Measurements from ENCODE around the gene HSP90AA1.
A peak's percentile ranks its signal among the peaks of the same experiment; 100 is the strongest.

Gene HSP90AA1

DNA sequence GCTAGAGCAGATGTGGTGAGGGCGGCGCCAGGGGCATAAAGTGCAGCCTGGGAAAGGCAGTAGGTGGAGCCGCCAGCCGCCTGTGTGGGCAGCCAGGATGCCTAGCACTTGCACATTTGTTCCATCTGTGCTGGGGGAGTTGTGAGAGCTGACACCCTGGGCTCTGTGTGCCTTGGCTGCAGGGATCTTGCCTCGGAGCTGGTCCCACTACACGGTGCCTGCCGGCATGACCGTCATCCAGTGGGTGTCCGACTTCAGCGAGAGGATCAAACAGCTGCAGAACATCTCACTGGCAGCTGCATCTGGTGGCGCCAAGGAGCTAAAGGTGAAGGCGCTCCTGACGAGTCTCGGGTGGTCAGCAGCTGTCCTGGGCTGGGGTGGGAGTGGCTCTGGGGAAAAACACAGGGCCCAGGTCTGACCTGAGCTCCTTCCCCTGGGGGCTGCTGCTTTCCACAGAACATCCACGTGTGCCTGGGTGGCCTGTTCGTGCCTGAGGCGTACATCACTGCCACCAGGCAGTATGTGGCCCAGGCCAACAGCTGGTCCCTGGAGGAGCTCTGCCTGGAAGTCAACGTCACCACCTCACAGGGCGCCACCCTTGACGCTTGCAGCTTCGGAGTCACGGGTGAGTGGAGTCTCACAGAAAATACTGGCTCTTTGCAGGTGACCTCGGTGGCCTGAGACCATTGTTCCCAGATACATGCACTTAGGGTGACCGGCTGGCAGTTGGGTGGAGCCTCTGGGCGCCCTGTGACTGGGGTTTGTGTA lies 37.4 kb downstream of the HSP90AA1 start:
- TF ChIP-seq EZH2phosphoT487 (IDR thresholded peaks at IDR 0.05; ENCODE audit: borderline replicate concordance, low read length): no peak
- TF ChIP-seq, protein P1, sequence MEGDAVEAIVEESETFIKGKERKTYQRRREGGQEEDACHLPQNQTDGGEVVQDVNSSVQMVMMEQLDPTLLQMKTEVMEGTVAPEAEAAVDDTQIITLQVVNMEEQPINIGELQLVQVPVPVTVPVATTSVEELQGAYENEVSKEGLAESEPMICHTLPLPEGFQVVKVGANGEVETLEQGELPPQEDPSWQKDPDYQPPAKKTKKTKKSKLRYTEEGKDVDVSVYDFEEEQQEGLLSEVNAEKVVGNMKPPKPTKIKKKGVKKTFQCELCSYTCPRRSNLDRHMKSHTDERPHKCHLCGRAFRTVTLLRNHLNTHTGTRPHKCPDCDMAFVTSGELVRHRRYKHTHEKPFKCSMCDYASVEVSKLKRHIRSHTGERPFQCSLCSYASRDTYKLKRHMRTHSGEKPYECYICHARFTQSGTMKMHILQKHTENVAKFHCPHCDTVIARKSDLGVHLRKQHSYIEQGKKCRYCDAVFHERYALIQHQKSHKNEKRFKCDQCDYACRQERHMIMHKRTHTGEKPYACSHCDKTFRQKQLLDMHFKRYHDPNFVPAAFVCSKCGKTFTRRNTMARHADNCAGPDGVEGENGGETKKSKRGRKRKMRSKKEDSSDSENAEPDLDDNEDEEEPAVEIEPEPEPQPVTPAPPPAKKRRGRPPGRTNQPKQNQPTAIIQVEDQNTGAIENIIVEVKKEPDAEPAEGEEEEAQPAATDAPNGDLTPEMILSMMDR (IDR thresholded peaks at IDR 0.05; ENCODE audit: low read depth, low read length, poor library complexity, severe bottlenecking): no peak
- Histone ChIP-seq H3K4me1 (ENCODE audit: control insufficient read depth, low read length) (no peaks in the 10 kb centered on the region), H3K4me3 (ENCODE audit: low read length) (no peak overlapping the region), H3K9me2 (replicated peaks; ENCODE audit: control insufficient read depth, low read length) (no peaks in the 10 kb centered on the region), H3K4me2 (ENCODE audit: low read length) (no peak overlapping the region), H3K27ac (ENCODE audit: low read depth, low read length) (no peak overlapping the region), H3K36me3 (ENCODE audit: control insufficient read depth, low read length) (peaks cover 66% of the 10 kb centered on the region), H3K9me3 (ENCODE audit: control insufficient read depth, insufficient read depth, low read length) (no peaks in the 10 kb centered on the region), H3K79me2 (ENCODE audit: control insufficient read depth, low read length) (no peaks in the 10 kb centered on the region), H3K27me3 (ENCODE audit: control insufficient read depth, low read length) (no peaks in the 10 kb centered on the region), H3F3A (ENCODE audit: control insufficient read depth, insufficient read depth) (no peaks in the 10 kb centered on the region), H4K20me1 (ENCODE audit: control insufficient read depth, insufficient read depth, low read depth, low read length) (no peaks in the 10 kb centered on the region)

DNA sequence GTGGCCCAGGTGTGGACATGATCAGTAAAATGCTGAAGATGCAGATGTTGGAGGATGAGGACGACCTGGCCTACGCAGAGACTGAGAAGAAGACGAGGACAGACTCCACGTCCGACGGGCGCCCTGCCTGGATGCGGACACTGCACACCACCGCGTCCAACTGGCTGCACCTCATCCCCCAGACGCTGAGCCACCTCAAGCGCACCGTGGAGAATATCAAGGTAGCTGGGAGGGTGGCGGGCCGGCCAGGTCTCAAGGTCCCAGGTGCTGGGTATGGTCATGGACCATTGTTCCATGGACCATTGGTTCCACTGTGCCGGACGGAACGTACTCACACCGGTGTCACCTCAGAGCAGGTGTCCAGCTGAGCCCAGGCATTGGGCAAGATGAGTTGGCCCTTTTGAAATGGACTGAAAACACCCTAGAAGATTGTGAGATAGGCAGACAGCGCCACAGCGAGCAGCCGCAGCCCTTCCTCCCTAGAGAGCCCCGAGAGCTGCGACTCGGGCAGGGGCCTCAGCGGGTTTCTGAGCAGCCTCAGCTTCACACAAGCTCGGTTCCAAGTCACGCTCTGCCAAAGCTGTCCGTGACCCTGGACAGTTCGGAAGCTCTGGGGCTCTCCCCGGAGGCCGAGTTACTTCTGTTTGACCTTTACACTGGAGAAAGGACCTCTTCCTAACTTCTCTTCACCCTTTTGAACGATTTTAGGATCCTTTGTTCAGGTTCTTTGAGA lies 38.9 kb downstream of the HSP90AA1 start:
- Histone ChIP-seq H3K79me2 (ENCODE audit: control insufficient read depth, low read length) (no peaks in the 10 kb centered on the region), H4K20me1 (ENCODE audit: control insufficient read depth, insufficient read depth, low read depth, low read length) (no peaks in the 10 kb centered on the region), H3K9me3 (ENCODE audit: control insufficient read depth, insufficient read depth, low read length) (no peaks in the 10 kb centered on the region), H3K4me1 (ENCODE audit: control insufficient read depth, low read length) (no peaks in the 10 kb centered on the region), H3K4me2 (ENCODE audit: low read length) (no peak overlapping the region), H3K4me3 (ENCODE audit: low read length) (no peak overlapping the region), H3K27ac (ENCODE audit: low read depth, low read length) (no peak overlapping the region), H3K27me3 (ENCODE audit: control insufficient read depth, low read length) (no peaks in the 10 kb centered on the region), H3F3A (ENCODE audit: control insufficient read depth, insufficient read depth) (no peaks in the 10 kb centered on the region), H3K9me2 (replicated peaks; ENCODE audit: control insufficient read depth, low read length) (no peaks in the 10 kb centered on the region), H3K36me3 (ENCODE audit: control insufficient read depth, low read length) (peaks cover 75% of the 10 kb centered on the region)
- no peak for TF ChIP-seq EZH2phosphoT487 (IDR thresholded peaks at IDR 0.05; ENCODE audit: borderline replicate concordance, low read length)
- TF ChIP-seq, protein P1 (IDR thresholded peaks at IDR 0.05; ENCODE audit: low read depth, low read length, poor library complexity, severe bottlenecking): no peak

DNA sequence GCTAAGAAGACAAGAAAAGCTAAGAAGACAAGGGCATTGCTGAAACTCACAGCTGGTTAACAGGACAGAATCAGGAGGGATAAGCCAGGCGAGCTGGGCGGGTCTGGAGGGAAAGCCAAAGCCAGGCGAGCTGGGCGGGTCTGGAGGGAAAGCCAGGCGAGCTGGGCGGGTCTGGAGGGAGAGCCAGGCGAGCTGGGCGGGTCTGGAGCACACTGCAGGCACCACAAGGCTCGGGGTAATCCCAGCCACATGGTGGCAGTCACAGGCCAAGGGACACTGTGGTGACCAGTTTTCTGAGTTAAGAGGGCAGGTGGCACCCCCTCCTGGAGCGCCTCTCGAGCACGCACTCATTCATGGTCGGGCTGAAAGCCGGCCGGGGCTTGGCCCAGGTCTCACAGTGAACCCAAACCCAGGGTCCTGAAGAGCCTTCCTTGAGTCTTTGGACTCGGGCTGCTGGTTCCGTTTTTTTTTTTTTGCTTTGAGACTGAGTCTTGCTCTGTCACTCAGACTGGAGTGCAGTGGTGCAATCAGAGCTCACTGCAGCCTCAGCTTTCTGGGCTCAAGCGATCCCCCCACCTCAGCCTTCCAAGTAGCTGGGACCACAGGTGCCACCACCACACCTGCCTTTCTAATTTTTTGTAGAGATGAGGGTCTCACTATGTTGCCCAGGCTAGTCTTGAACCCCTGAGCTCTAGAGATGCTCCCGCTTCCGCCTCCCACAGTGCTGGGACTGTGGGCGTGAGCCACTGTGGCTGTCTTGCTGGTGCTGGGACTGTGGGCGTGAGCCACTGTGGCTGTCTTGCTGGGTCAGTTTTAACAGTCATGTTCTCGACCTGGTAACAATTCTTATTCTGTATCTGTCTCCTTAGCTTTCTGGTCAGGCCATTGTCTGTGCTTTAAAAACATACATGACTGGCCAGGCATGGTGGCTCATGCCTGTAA lies 40.2 kb downstream of the HSP90AA1 start:
- no peaks in the 10 kb centered on the region for H3K9me3 ChIP-seq (ENCODE audit: control insufficient read depth, insufficient read depth, low read length)
- H3K27me3 ChIP-seq (ENCODE audit: control insufficient read depth, low read length): no peaks in the 10 kb centered on the region
- no peaks in the 10 kb centered on the region for H4K20me1 ChIP-seq (ENCODE audit: control insufficient read depth, insufficient read depth, low read depth, low read length)
- H3K36me3 ChIP-seq (ENCODE audit: control insufficient read depth, low read length): peaks cover 81% of the 10 kb centered on the region
- H3F3A ChIP-seq (ENCODE audit: control insufficient read depth, insufficient read depth): no peaks in the 10 kb centered on the region
- H3K27ac ChIP-seq (ENCODE audit: low read depth, low read length): no peak overlapping the region
- no peak overlapping the region for H3K4me2 ChIP-seq (ENCODE audit: low read length)
- H3K4me3 ChIP-seq (ENCODE audit: low read length): no peak overlapping the region
- H3K9me2 ChIP-seq (replicated peaks; ENCODE audit: control insufficient read depth, low read length): no peaks in the 10 kb centered on the region
- TF ChIP-seq, protein P1 (IDR thresholded peaks at IDR 0.05; ENCODE audit: low read depth, low read length, poor library complexity, severe bottlenecking): peak; percentile 22
- TF ChIP-seq EZH2phosphoT487 (IDR thresholded peaks at IDR 0.05; ENCODE audit: borderline replicate concordance, low read length): no peak
- H3K79me2 ChIP-seq (ENCODE audit: control insufficient read depth, low read length): no peaks in the 10 kb centered on the region
- H3K4me1 ChIP-seq (ENCODE audit: control insufficient read depth, low read length): no peaks in the 10 kb centered on the region
